HepG2 (cell line): ENCODE measurements around the gene NEDD8. TPM values are rescaled to one million over a fixed set of nuclear protein-coding genes. Genes with fewer than 3 reads are reported as not detected.
A peak's percentile ranks its signal among the peaks of the same experiment; 100 is the strongest.

Source experiments
- AHR ChIP-seq: IDR thresholded peaks from 2 replicates; pipeline ENCODE4 v1.6.1; 2018; ENCODE audit warnings: missing genetic modification reagents, missing compliant biosample characterization
- ARHGAP35 ChIP-seq: sonication (generic); formaldehyde crosslinking; IDR thresholded peaks from 2 replicates; pipeline ENCODE4 v1.9.0; 2022; ENCODE audit warnings: mild to moderate bottlenecking, inconsistent platforms, moderate library complexity, missing genetic modification reagents, borderline replicate concordance
- ARID2 ChIP-seq: sonication (generic); formaldehyde crosslinking; IDR thresholded peaks from 2 replicates; pipeline ENCODE4 v1.8.1; 2022; ENCODE audit warnings: mild to moderate bottlenecking, missing genetic modification reagents, borderline replicate concordance
- BATF2 ChIP-seq: sonication (generic); formaldehyde crosslinking; IDR thresholded peaks from 2 replicates; pipeline ENCODE4 v1.8.0; 2022; ENCODE audit warnings: mild to moderate bottlenecking, missing genetic modification reagents, moderate library complexity
- BCL3 ChIP-seq: sonication (generic); formaldehyde crosslinking; IDR thresholded peaks from 2 replicates; pipeline ENCODE4 v1.5.1; 2020; ENCODE audit warnings: mild to moderate bottlenecking, missing genetic modification reagents, moderate library complexity
- CEBPB ChIP-seq: IDR thresholded peaks from 2 replicates; pipeline ENCODE4 v1.6.1; 2011; ENCODE audit warnings: low read depth, low read length, improper control_type of control experiment, borderline replicate concordance
- E2F1 ChIP-seq: sonication (generic); formaldehyde crosslinking; IDR thresholded peaks from 2 replicates; pipeline ENCODE4 v1.5.0; 2020; ENCODE audit warnings: missing genetic modification reagents
- HMGXB4 ChIP-seq, 2 experiments: sonication (generic) in 1 of 2; formaldehyde crosslinking in 1 of 2; IDR thresholded peaks; 2 replicates each; pipeline versions ENCODE4 v1.4.0 to v1.6.1; 2018 to 2020; ENCODE audit warnings: missing genetic modification reagents in 2 of 2, borderline replicate concordance in 1 of 2, low read depth in 1 of 2, mild to moderate bottlenecking in 1 of 2, missing biosample characterization in 1 of 2
- MAFK ChIP-seq, 2 experiments: IDR thresholded peaks in 1 of 2; conservative IDR thresholded peaks in 1 of 2; 2 replicates each; pipeline ENCODE4 v1.6.1; 2011; ENCODE audit warnings: improper control_type of control experiment in 2 of 2, low read length in 2 of 2
- NFE2L2 ChIP-seq: fragments of 150-350 bp; IDR thresholded peaks from 2 replicates; pipeline ENCODE4 v1.6.1; 2014; ENCODE audit warnings: low read length
- RARA ChIP-seq: IDR thresholded peaks from 2 replicates; pipeline ENCODE4 v1.6.1; 2016; ENCODE audit warnings: missing genetic modification reagents, missing compliant biosample characterization
- SNAPC2 ChIP-seq: sonication (generic); formaldehyde crosslinking; IDR thresholded peaks from 2 replicates; pipeline ENCODE4 v1.8.1; 2022; ENCODE audit warnings: mild to moderate bottlenecking, missing genetic modification reagents
- SOX13 ChIP-seq, 3 experiments: fragments of 450-650 bp in 1 of 3; sonication (generic) in 1 of 3; formaldehyde crosslinking in 1 of 3; IDR thresholded peaks in 2 of 3; conservative IDR thresholded peaks in 1 of 3; 2 replicates each; pipeline versions ENCODE4 v1.5.0 to v1.6.1; 2016 to 2020; ENCODE audit warnings: antibody characterized with exemption in 1 of 3, mild to moderate bottlenecking in 1 of 3, missing compliant biosample characterization in 1 of 3, missing genetic modification reagents in 1 of 3, moderate library complexity in 1 of 3
- THAP9 ChIP-seq: sonication (generic); formaldehyde crosslinking; IDR thresholded peaks from 2 replicates; pipeline ENCODE4; 2020; ENCODE audit warnings: missing genetic modification reagents, mild to moderate bottlenecking, borderline replicate concordance
- XBP1 ChIP-seq: sonication (generic); formaldehyde crosslinking; IDR thresholded peaks from 2 replicates; pipeline ENCODE4 v1.5.0; 2020; ENCODE audit warnings: missing genetic modification reagents
- ZFAT ChIP-seq: sonication (generic); formaldehyde crosslinking; conservative IDR thresholded peaks from 2 replicates; pipeline ENCODE4 v1.8.1; 2023; ENCODE audit warnings: missing genetic modification reagents, inconsistent platforms
- ZNF124 ChIP-seq: sonication (generic); formaldehyde crosslinking; IDR thresholded peaks from 2 replicates; pipeline ENCODE4 v1.4.0; 2020; ENCODE audit warnings: missing genetic modification reagents
- ZNF17 ChIP-seq: sonication (generic); formaldehyde crosslinking; IDR thresholded peaks from 2 replicates; pipeline ENCODE4 v1.5.0; 2020; ENCODE audit warnings: mild to moderate bottlenecking, missing genetic modification reagents
- ZNF746 ChIP-seq: sonication (generic); formaldehyde crosslinking; IDR thresholded peaks from 2 replicates; pipeline ENCODE4 v1.8.0; 2022; ENCODE audit warnings: mild to moderate bottlenecking, missing genetic modification reagents
- polyA plus RNA-seq, 8 experiments: library from polyadenylated mRNA; depleted of rRNA in 3 of 8; stranded (reverse) in 7 of 8; unstranded in 1 of 8; fragments of >200 nt; fragmentation: Illumina TruSeq in 4 of 8; extraction: Trizol in 4 of 8; gene quantifications; 2 replicates each; pipeline versions ENCODE4 v1.2.1 to v1.2.3, GENCODE V29; 2011 to 2016; ENCODE audit warnings: low read depth in 4 of 8, missing spikeins in 1 of 8, mixed read lengths in 1 of 8; ENCODE audit not compliant: insufficient read depth in 1 of 8
- total RNA-seq, 5 experiments: library from RNA; depleted of rRNA; stranded (reverse); fragments of >200 nt; fragmentation: Illumina TruSeq; extraction: Trizol; gene quantifications; 2 replicates each; pipeline ENCODE4 v1.2.3, GENCODE V29; 2016; ENCODE audit warnings: low read depth in 1 of 5

The NEDD8 gene
- total and polyA plus RNA-seq, 2 of the 13 experiments (the other 11 are each of a cell fraction or from before 2014, with no cell fraction given): 535 to 713 TPM

- TF ChIP-seq HMGXB4 (CRISPR knock-in tag; IDR thresholded peaks at IDR 0.05; ENCODE audit: borderline replicate concordance in 1 of 2, low read depth in 1 of 2): peak; percentile 96 to 98; a peak in 3 of 4 replicates
- peak; percentile 98 for TF ChIP-seq BCL3
- peak; percentile 75; the same call in 1 of the 2 replicates for TF ChIP-seq SNAPC2
- peak; percentile 24; the same call in 1 of the 2 replicates for TF ChIP-seq ZNF124 (CRISPR knock-in tag)
- no peak for TF ChIP-seq ZFAT (CRISPR knock-in tag)
- TF ChIP-seq MAFK (conservative IDR thresholded peaks at IDR 0.05 in 1 of 2, IDR thresholded peaks at IDR 0.05 in 1 of 2; ENCODE audit: low read length in 2 of 2): no peak; a peak in 1 of 4 replicates
- TF ChIP-seq RARA (CRISPR knock-in tag): peak; percentile 29; the same call in 1 of the 2 replicates
- TF ChIP-seq E2F1 (CRISPR knock-in tag): peak; percentile 95
- no peak for TF ChIP-seq ZNF17
- TF ChIP-seq XBP1: peak; percentile 44; the same call in 1 of the 2 replicates
- TF ChIP-seq NFE2L2: no peak; the same call in 1 of the 2 replicates
- peak; percentile 100 for TF ChIP-seq THAP9
- TF ChIP-seq ARHGAP35: peak; percentile 97; the same call in 1 of the 2 replicates
- TF ChIP-seq SOX13 (IDR thresholded peaks at IDR 0.05): peak; percentile 53; the same call in 1 of the 2 replicates
- peak; percentile 10 to 56; a peak in 2 of 4 replicates for TF ChIP-seq SOX13 (CRISPR knock-in tag; conservative IDR thresholded peaks at IDR 0.05 in 1 of 2, IDR thresholded peaks at IDR 0.05 in 1 of 2)
- no peak; the same call in 1 of the 2 replicates for TF ChIP-seq ZNF746 (CRISPR knock-in tag)
- TF ChIP-seq CEBPB: peak; percentile 95; the same call in 1 of the 2 replicates
- no peak for TF ChIP-seq BATF2 (CRISPR knock-in tag)
- TF ChIP-seq ARID2 (CRISPR knock-in tag): peak; percentile 92
- TF ChIP-seq AHR: peak; percentile 83; the same call in 1 of the 2 replicates
These were observed 19.0 kb downstream of the NEDD8 start, which contains the start of gene CHMP4A (continued) for GRCh38 chr14:24212924-24213865.
